Stimulated activated CD8-positive, alpha-beta memory T cell treated with anti-CD3 and anti-CD28 coated beads, Interleukin-4, amount 100 ng/mL, for 24 hours (primary cell): Measurements from ENCODE around the gene SUCLA2.
"Not testable (repeated sequence)": the region's sequence is repeated elsewhere in the genome, so short reads cannot be mapped to it uniquely, and the experiment has no call there.

Experiments used
- DNase-seq: peaks from one replicate; pipeline ENCODE4 v3.0.0-alpha.2; 2020; ENCODE audit warnings: low read depth

Gene SUCLA2

GRCh38 chr13:47991859-47992258 lies 9.2 kb downstream of the SUCLA2 start:
- no peak for DNase-seq

DNA sequence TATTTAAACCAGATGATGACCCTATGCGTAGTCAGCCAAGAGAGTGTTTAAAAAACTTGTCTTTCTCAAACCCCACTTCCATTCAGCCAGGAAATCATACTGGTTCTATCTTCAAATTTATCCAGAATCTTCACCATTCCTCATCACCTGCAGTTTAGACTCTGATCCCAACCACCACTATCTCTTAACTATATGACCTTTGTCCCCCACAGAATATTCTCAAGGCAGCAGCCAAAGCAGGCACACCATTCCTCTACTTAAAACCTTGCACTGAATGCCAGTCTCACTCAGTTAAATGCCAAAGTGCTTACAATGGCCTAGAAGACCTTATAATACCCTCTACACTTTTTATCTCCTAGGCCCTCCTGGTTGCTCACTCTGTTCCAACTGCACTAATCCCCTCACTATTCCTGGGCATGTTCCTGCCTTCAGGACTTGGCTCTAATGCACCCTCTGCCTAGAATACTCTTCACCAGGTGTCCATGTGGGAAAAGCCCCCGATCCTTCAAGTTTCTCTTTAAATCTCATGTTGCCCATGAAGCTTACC lies 10.1 kb downstream of the SUCLA2 start:
- DNase-seq = no peak

- no peak for DNase-seq
These were observed 10.6 kb downstream of the SUCLA2 start for GRCh38 chr13:47990427-47990826.

DNA sequence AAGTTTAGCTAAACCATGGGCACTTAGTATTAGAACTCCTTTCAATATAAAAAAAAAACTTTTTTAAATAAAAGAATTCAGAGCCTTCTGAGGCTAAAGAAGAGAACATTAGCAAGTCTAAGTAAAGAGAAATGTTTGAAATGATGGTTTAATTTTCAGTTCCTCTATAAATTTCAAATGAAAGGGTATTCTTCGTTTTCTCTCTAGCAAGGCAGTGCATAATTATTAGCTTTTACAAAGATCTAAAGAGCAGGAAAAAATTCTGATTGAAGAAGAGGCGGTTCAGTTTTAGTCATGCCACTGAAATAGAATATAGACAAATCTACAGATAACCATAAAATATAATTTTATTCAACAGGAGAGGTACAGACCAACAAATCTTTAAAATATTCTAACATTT lies 18.0 kb downstream of the SUCLA2 start:
- DNase-seq = no peak

DNA sequence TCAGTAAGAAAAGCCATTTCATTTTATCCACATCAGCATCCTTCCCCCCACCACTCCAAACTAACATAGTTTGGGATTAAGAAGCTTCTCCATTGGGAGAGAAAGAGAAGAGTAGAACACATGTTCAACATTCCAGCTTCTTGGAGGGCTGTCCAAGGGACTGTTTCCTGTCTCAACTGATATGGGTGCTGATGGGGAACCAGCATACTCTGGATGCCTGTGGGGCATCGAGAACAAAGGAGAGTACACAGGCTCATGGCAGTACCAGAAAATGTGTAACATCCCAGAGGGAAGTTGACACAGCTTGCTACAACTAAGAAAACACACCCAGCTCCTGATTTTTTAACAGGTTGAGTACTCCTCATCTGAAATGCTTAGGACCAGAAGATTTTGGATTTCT lies 24.7 kb downstream of the SUCLA2 start:
- no peak for DNase-seq

GRCh38 chr13:47964863-47965262 lies 36.2 kb downstream of the SUCLA2 start:
- no peak for DNase-seq

DNA sequence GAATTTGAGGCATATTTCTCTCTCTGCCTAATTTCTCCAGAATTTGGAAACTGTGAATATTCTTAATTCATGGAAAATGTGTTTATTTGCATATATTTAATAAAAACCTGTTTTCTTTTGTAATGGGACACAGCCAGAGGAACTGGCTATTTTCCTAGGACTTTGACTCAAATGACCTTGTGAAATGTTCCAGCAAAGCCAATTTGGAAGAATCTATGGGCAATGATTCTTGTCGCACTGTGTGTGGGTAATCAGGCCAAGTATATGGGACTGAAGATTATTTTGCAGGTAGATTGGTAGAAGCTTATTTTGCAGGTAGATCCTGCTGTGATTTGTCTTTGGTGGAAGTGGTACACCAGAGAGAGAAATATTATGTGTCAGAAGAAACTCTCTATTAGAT lies 38.8 kb downstream of the SUCLA2 start:
- no peak for DNase-seq

- DNase-seq = no peak
These were observed 41.4 kb downstream of the SUCLA2 start for GRCh38 chr13:47959468-47960247.

DNA sequence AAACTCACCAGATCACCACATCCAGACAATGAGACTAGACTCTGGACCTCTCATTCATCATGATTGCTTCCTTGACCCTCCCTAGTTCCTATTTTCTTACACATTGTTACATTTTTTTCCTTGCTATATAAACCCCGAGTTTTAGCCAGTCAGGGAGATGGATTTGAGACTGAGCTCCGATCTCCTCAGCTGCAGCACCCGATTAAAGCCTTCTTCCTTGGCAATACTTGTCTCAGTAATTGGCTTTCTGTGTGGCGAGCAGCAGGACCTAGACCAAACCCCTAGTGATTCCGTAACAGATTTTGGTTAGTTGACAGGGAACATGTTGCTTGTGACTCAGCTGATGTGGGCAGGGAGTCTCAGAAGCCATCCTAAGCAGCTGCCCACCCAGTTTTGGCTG lies 44.0 kb downstream of the SUCLA2 start:
- no peak for DNase-seq

GRCh38 chr13:47955836-47956235 lies 45.2 kb downstream of the SUCLA2 start:
- DNase-seq = no peak

DNA sequence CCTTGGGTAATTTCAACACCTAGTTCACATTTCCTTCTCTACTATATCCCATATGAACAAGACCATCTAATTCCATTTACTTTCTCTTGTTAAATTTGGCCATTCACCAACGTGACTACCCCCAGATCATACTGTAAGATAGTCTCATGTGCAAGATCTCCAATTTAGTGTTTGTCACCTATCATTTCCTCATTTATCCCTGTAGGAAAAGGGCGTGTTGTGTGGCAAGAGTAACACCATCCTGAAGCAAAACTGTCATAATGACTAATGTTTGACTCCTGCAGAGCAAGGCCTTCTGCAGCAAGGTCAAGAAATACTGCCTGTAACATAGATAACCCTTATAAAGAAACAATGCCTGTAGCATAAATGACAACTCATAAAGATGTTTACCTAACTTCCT lies 51.3 kb downstream of the SUCLA2 start:
- no peak for DNase-seq

- no peak for DNase-seq
These were observed 55.3 kb downstream of the SUCLA2 start for GRCh38 chr13:47945738-47946137.

DNA sequence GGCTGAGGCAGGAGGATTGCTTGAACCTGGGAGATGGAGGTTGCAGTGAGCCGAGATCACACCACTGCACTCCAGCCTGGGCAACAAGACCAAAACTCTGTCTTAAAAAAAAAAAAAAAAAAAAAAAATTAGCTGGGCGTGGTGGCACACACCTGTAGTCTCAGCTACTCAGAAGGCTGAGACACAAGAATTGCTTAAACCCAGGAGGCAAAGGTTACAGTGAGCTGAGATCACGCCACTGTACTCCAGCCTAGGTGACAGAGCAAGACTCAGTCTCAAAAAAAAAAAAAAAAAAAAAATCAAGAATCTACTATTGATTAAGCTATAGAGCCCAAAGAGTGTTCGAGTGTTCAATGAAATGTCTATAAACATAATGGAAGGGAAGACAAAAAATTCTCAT lies 55.9 kb downstream of the SUCLA2 start:
- DNase-seq = not testable (repeated sequence)

GRCh38 chr13:47934371-47934770 lies 66.7 kb downstream of the SUCLA2 start:
- DNase-seq = no peak

DNA sequence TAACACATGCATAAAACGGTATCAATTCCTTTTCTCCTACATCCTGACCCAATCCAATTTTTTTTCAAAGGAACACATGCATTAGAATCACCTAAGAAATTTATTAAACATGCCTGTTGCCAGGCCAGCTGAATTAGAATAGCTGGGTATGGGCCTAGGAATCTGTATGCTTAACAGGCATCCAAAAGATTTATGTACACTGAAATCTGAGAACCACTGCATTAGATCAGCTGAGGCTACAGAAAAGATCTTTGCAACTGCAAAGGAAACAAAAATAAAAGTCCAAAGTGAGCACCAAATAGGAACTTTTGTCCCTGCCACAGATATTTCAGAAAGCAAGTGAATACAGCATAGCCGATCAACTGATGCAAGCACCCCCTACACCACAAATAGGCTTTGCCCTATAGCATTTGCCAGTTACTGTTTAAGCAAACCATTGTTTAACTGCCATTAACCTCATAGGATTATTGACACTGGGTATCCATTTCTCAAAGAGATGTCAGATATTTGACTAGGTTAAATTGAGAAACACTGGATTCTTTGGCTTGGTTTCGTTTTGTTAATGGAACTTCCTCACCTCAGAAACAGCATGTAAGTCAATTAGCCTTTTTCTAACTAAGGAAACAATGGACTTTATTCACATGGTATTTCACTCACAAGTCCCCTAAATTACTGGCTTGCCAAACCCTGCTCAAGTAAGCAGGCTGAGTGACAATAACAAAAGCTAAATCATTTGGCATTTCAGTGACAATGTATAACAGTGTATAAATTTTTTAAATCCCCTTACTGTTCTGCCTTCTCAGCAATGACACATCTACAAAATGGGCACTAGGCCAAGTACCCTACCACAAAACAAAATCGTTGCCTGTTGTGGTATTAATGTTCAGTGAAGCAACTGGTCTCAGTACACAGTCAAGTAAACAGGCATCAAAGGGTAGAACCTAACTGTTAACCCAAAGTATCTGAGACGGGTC lies 67.8 kb downstream of the SUCLA2 start:
- no peak for DNase-seq

DNA sequence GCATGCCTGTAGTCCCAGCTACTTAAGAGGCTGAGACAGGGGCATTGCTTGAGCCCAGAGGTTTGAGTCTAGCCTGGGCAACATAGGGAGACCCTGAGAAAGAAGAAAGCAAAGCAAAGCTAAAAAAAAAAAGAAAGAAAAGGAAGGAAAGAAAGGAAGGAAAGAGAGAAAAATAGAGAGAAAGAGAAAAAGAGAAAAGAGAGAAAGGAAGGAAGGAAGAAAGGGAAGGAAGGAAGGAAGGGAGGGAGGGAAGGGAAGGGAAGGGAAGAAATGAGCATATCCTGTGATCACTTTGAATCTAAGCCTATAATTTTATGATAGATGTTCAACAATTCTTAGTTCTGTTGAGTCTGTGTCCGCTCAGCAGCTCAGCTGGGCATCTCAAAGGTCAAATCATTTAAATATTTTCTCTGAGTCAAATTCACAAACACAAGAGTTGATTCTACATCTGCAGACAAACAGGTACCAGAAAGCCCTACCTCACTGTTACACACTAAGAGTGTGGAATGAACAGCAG lies 70.4 kb downstream of the SUCLA2 start:
- DNase-seq = no peak

DNA sequence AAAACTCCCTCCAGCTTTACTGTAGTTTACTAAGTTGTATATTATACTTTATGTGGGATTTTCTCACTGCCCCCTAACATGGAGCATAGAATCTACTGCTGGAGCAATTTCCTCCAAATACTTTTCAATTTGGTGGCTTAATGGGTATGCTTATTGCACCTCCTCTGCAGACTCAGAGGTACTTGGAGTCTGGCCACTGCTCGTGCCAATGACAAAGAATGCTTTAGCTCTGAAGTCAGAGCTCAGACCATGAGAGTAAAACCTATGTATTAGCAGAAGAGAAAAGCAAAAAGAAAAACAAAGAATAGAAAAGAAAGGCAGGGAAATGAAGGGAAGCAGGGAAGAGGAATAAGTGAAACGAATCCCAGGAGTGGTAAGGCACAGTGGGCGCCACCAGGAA lies 71.9 kb downstream of the SUCLA2 start:
- DNase-seq = no peak

- DNase-seq = no peak
These were observed 84.0 kb downstream of the SUCLA2 start for GRCh38 chr13:47917022-47917574.

DNA sequence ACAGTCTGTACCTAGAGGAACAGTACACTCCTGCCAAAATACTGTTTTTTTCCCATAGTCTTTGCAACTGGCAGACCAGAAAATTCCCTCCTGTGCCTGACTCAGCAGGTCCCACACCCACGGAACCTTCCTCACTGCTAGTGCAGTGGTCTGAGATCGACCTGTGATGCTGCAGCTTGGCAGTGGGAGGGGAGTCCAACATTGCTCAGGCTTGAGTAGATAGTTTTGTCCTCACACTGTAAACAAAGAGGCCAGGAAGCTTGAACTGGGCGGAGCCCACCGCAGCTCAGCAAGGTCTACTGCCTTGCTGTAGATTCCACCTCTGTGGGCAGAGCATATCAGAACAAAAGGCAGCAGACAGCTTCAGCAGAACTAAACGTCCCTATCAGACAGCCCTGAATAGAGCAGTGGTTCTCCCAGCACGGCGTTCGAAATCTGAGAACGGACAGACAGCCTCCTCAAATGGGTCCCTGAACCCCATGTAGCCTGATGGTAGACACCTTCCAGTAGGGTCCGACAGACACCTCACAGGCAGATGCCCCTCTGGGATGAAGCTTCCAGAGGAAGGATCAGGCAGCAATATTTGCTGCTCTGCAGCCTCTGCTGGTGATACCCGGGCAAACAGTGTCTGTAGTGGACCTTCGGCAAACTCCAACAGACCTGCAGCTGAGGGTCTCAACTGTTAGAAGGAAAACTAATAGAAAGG lies 92.7 kb downstream of the SUCLA2 start:
- no peak for DNase-seq

DNA sequence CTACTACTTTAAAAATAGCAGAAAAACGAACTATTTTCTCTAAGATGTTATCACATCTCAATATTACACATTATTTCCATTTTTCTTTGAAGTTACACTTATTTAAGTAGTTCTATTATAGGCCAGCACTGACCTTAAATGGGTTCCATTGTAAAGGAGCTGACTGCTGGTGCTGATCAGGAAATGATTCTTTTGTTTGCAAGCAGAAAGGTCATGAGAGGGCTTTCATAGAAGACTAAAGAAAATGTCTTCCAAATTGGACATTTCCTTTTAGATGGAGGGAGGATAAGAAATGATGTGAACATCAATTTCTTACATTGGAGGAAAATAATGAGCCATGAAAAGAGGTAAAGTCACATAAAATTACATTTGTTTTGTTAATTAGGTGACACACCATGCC lies 96.2 kb downstream of the SUCLA2 start:
- DNase-seq = no peak

DNA sequence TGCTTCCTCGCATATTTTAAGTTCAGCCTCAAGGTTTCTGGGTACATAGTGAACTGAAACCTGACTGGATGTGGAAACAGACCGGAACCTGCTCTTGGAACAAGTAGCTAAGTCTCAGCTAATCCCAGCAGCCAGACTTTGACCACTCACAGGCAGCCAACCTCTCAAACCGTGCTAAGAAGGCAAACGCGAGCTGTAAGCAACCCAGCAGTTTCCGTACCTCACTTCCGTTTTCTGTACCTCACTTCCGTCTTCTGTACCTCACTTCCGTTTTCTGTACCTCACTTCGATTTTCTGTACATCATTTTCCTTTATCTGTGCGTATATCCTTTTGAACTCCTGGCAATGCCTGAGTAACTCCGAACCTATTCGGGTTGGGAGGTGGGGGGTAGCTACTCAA lies 96.8 kb downstream of the SUCLA2 start:
- no peak for DNase-seq

- DNase-seq = no peak
These were observed 97.2 kb downstream of the SUCLA2 start for GRCh38 chr13:47903836-47904235.
